CD14-positive monocyte (primary cell): ENCODE measurements around the gene CDCA7L. TPM values are rescaled to one million over a fixed set of nuclear protein-coding genes. Genes with fewer than 3 reads are reported as not detected.

Source experiments
- DNase-seq, 3 donors: peaks; one replicate each; pipeline ENCODE4 v3.0.0-alpha.2; 2011 to 2022
- H2AFZ ChIP-seq: 2 replicates; pipeline ENCODE4 v1.6.0; 2012; ENCODE audit warnings: mild to moderate bottlenecking, low read depth, low read length, inconsistent platforms; ENCODE audit not compliant: insufficient read depth, poor library complexity, severe bottlenecking
- H3K27ac ChIP-seq, 2 donors: 1 replicate in 1 of 2; 2 replicates in 1 of 2; pipeline ENCODE4 v1.5.1; 2012 to 2013; ENCODE audit warnings: low read length in 2 of 2, control low read depth in 1 of 2, inconsistent platforms in 1 of 2, low read depth in 1 of 2, mild to moderate bottlenecking in 1 of 2
- H3K27me3 ChIP-seq, 2 donors: one replicate each; pipeline versions ENCODE4 v1.6.0 to v1.6.1; 2011 to 2013; ENCODE audit warnings: low read length in 2 of 2; ENCODE audit not compliant: control insufficient read depth in 2 of 2, insufficient read depth in 2 of 2
- H3K36me3 ChIP-seq, 2 donors: replicated peaks in 1 of 2; 1 replicate in 1 of 2; 2 replicates in 1 of 2; pipeline versions ENCODE4 v1.5.1 to v1.6.1; 2012 to 2013; ENCODE audit warnings: low read length in 2 of 2, control low read depth in 1 of 2, inconsistent platforms in 1 of 2, mild to moderate bottlenecking in 1 of 2; ENCODE audit not compliant: insufficient read depth in 2 of 2, control insufficient read depth in 1 of 2
- H3K4me1 ChIP-seq, 2 donors: 1 replicate in 1 of 2; 2 replicates in 1 of 2; pipeline versions ENCODE4 v1.5.1 to v1.6.1; 2012 to 2013; ENCODE audit warnings: low read length in 2 of 2, control low read depth in 1 of 2, inconsistent platforms in 1 of 2, mild to moderate bottlenecking in 1 of 2, moderate library complexity in 1 of 2; ENCODE audit not compliant: insufficient read depth in 2 of 2, control insufficient read depth in 1 of 2
- H3K4me2 ChIP-seq: replicated peaks from 2 replicates; pipeline ENCODE3; 2012; ENCODE audit warnings: low read length, moderate library complexity, mild to moderate bottlenecking; ENCODE audit not compliant: poor library complexity, severe bottlenecking; ENCODE audit errors: extremely low read depth
- H3K4me3 ChIP-seq, 3 experiments: fragments of 200-600 bp in 1 of 3; sonication (generic) in 1 of 3; replicated peaks in 1 of 3; 1 replicate in 2 of 3; 2 replicates in 1 of 3; pipeline ENCODE4 v1.5.1; 2011 to 2013; ENCODE audit warnings: low read length in 3 of 3, mild to moderate bottlenecking in 3 of 3, control low read depth in 2 of 3, low read depth in 2 of 3, inconsistent platforms in 1 of 3, moderate library complexity in 1 of 3
- H3K79me2 ChIP-seq: 2 replicates; pipeline ENCODE4 v1.6.0; 2012; ENCODE audit warnings: mild to moderate bottlenecking, control low read depth, inconsistent platforms, low read length, moderate library complexity; ENCODE audit not compliant: insufficient read depth
- H3K9ac ChIP-seq: 2 replicates; pipeline ENCODE4 v1.6.0; 2017; ENCODE audit warnings: low read length, mild to moderate bottlenecking; ENCODE audit not compliant: insufficient read depth, poor library complexity, severe bottlenecking
- H3K9me3 ChIP-seq, 2 donors: replicated peaks in 1 of 2; 1 replicate in 1 of 2; 2 replicates in 1 of 2; pipeline versions ENCODE4 v1.5.1 to v1.6.1; 2012 to 2013; ENCODE audit warnings: low read length in 2 of 2, control low read depth in 1 of 2; ENCODE audit not compliant: control insufficient read depth in 1 of 2, insufficient read depth in 1 of 2
- H4K20me1 ChIP-seq: 2 replicates; pipeline ENCODE4 v1.6.0; 2012; ENCODE audit warnings: mild to moderate bottlenecking, low read length, control low read depth, moderate library complexity; ENCODE audit not compliant: insufficient read depth
- H3K27ac Mint-ChIP-seq, 7 donors: one replicate each; pipeline ENCODE4 v1.8.0; 2020; ENCODE audit warnings: mild to moderate bottlenecking in 7 of 7, mixed read lengths in 7 of 7, moderate library complexity in 6 of 7, inconsistent platforms in 2 of 7
- H3K27me3 Mint-ChIP-seq, 3 donors: one replicate each; pipeline ENCODE4 v1.8.0; 2021 to 2022; ENCODE audit warnings: low read depth in 3 of 3, mild to moderate bottlenecking in 3 of 3, mixed read lengths in 3 of 3, moderate library complexity in 3 of 3, inconsistent platforms in 1 of 3
- H3K36me3 Mint-ChIP-seq, 2 donors: one replicate each; pipeline ENCODE4 v1.8.0; 2020; ENCODE audit warnings: mixed read lengths in 2 of 2, inconsistent platforms in 1 of 2, mild to moderate bottlenecking in 1 of 2
- H3K4me1 Mint-ChIP-seq: one replicate; pipeline ENCODE4 v1.8.0; 2020; ENCODE audit warnings: mild to moderate bottlenecking, mixed read lengths
- H3K4me3 Mint-ChIP-seq, 2 donors: one replicate each; pipeline ENCODE4 v1.8.0; 2020; ENCODE audit warnings: mild to moderate bottlenecking in 2 of 2, mixed read lengths in 2 of 2, moderate library complexity in 1 of 2
- H3K9me3 Mint-ChIP-seq, 7 donors: one replicate each; pipeline ENCODE4 v1.8.0; 2020 to 2022; ENCODE audit warnings: mixed read lengths in 7 of 7, mild to moderate bottlenecking in 6 of 7, moderate library complexity in 6 of 7, inconsistent platforms in 2 of 7
- CTCF ChIP-seq: fragments of 200-600 bp; IDR thresholded peaks from one replicate; pipeline ENCODE4 v1.8.0; 2022; ENCODE audit warnings: antibody characterized with exemption, mild to moderate bottlenecking
- WGBS: methylation state at CpG from one replicate; pipeline ENCODE4 v1.1.5; 2013; ENCODE audit warnings: missing lambda C conversion rate; ENCODE audit not compliant: insufficient coverage; 5-methylcytosine and 5-hydroxymethylcytosine counted together
- intact Hi-C, 2 donors: fragments of 100-400 bp; cut with micrococcal nuclease; formaldehyde crosslinking; loops; one replicate each; pipeline versions ENCODE4 v1.15.0 to v1.15.1; 2023
- polyA plus RNA-seq, 3 donors: library from polyadenylated mRNA; depleted of rRNA in 1 of 3; unstranded in 2 of 3; stranded (reverse) in 1 of 3; fragments of 300-500 nt in 2 of 3; fragments of >200 nt in 1 of 3; fragmentation: Illumina TruSeq in 2 of 3; gene quantifications; 1 replicate in 2 of 3; 2 replicates in 1 of 3; pipeline ENCODE4 v1.2.3, GENCODE V29; 2012 to 2021

The CDCA7L gene
- polyA plus RNA-seq, 3 donors = 2.5 to 4.3 (median 3.1) TPM

DNA sequence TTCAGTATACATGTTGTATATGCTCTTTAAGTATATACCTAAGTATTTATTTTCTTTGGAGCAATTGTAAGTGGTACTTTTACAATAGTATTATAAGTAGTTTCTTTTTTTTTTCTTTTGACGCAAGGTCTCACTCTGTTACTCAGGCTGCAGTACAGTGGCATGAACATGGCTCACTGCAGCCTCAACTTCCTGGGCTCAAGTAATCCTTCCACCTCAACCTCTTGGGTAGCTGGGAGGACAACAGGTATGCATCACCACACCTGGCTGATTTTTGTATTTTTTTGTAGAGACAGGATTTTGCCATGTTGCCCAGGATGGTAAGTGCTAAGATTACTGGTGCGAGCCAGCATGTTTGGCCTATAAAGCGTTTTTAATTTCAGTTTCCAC lies 13.7 kb upstream of the CDCA7L start:
- Histone ChIP-seq H4K20me1 (no peaks in the 10 kb centered on the region), H3K9ac (no peak overlapping the region), H3K4me1 (no peaks in the 10 kb centered on the region), H2AFZ (no peak overlapping the region), H3K79me2 (no peaks in the 10 kb centered on the region), H3K27ac (no peak overlapping the region), H3K4me3 (no peak overlapping the region), H3K36me3 (no peaks in the 10 kb centered on the region), H3K4me2 (no peak overlapping the region), H3K27me3 (no peaks in the 10 kb centered on the region), H3K9me3 (no peaks in the 10 kb centered on the region)
- H3K9me3 Mint-ChIP-seq = peaks cover 0 to 5% (median 0%) of the 10 kb centered on the region in 7 donors
- intact Hi-C loops = no loop called here
- H3K27me3 Mint-ChIP-seq = peaks cover 0 to 2% (median 0%) of the 10 kb centered on the region in 3 donors
- H3K4me3 Mint-ChIP-seq = no peak overlapping the region
- no peak overlapping the region for H3K27ac Mint-ChIP-seq
- no peak for TF ChIP-seq CTCF
- no peaks in the 10 kb centered on the region for H3K4me1 Mint-ChIP-seq
- DNase-seq = no peak
- H3K36me3 Mint-ChIP-seq = no peaks in the 10 kb centered on the region
- no CpG with 5 or more reads among the region's 3 CpGs for WGBS

DNA sequence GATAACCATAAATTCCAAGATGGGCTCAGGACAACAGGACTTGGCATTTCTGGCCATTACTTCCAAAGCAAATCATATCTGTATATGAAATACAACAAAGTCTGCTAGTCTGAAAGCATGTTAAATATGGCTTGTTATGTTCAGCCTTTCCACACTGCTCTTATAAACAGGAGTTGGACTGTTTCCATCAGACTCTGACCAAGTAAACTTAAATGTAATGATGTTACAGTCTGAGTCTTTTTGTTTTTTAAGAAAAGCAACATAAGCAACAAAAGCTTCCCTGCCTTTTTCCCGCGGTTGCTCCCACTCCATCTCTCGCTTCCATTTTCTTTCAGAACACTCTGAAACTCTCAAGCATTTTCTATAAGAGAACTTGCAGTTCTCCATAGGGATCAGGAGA lies 8.1 kb upstream of the CDCA7L start:
- Mint-ChIP-seq H3K27me3 (peaks cover 2 to 4% (median 3%) of the 10 kb centered on the region in 3 donors), H3K27ac (no peak overlapping the region), H3K36me3 (no peaks in the 10 kb centered on the region), H3K4me1 (peaks cover 2% of the 10 kb centered on the region), H3K9me3 (peaks cover 0 to 5% (median 0%) of the 10 kb centered on the region in 7 donors), H3K4me3 (no peak overlapping the region)
- Histone ChIP-seq H3K4me3 (no peak overlapping the region), H3K4me2 (no peak overlapping the region), H3K27me3 (no peaks in the 10 kb centered on the region), H3K9ac (no peak overlapping the region), H2AFZ (no peak overlapping the region), H3K79me2 (no peaks in the 10 kb centered on the region), H3K4me1 (no peaks in the 10 kb centered on the region), H3K9me3 (no peaks in the 10 kb centered on the region), H3K36me3 (no peaks in the 10 kb centered on the region), H3K27ac (no peak overlapping the region), H4K20me1 (no peaks in the 10 kb centered on the region)
- no peak for TF ChIP-seq CTCF
- intact Hi-C loops = no loop called here
- no CpG with 5 or more reads among the region's 3 CpGs for WGBS
- no peak for DNase-seq
